DMS79 treated with DMSO at 0.1 percent for 48 hours (cell line): Measurements from ENCODE around the gene FAM13C.
"Not testable (repeated sequence)": the region's sequence is repeated elsewhere in the genome, so short reads cannot be mapped to it uniquely, and the experiment has no call there.

Experiments
- DNase-seq: peaks from one replicate; lab custom pipeline; 2025; lab: John Stamatoyannopoulos, UW

The FAM13C gene

GRCh38 chr10:59276133-59276532 is 86.2 kb downstream of the FAM13C start:
- DNase-seq: no peak

DNA sequence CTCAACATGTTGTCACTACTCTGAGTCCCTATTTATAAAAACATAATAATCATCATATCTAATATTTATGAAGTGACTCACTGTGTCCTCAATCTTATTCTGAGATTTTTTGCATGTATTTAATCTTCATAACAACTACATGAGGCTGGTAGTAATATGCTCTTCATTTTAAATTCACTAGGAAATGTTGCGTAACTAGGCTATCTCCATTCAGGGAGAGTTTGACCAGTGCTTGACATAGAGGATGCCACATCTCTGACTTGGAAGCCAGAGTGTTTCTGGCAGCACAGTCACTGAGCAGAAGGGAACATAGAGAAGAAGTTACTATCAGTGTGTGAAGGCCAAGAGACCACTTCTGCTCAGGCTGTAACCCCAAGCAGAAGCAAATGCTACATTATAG is 88.9 kb downstream of the FAM13C start:
- no peak for DNase-seq

DNA sequence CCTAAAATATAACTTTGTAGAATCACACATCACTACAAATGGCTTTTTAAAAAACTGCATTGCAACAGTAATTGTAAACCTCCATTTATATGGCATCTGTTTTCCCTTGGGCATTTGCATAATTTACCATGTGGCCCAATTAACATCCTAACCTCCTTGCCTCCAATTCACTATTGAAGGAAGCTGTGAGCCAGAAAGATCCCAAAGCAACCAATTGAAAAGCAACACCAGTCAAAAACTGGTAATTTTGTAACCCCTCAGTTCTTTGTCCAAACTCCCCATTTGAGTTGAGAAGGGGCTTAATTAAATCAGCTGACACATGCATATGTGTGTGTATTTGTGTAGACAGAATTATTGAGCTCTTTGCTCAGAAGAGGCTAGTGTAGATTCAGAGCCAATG is 90.3 kb downstream of the FAM13C start:
- DNase-seq: no peak

DNA sequence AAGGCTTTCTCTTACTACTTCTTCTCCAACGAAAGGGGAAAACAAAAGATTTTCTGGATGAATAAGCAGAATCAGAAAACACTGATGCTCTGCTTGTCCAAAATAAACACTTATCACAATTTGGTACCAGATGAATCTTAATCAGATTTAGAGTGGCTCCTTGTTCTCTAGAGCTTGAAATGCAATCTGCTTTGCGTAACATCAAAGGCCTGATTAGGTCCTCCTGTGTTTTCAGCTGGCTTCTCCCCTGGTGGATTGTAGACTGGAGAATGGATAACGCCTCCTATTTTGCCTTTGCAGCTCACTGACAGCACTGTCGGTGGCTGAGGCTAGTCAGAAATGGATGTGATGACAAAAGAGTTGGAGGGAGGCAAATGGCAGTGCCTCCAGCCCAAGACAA is 91.2 kb downstream of the FAM13C start:
- DNase-seq: peak; percentile 71

DNA sequence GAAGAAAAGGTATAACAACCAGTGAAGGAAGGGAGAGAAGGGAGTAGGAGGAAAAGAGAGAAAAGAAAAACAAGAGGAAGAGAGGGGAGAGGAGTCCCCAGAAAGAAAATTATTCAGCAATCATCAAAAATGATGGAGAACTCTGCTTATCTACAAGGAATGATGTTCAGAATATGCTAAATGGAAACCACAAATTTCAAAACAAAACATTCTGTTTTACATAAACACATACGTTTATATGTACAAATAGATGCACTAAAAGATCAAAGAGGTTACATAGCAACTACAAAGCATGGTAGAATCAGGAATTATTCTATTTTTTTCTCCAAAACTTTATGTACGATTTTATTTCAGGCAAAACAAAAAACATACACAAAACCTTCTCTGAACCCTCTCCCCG is 91.9 kb downstream of the FAM13C start:
- no peak for DNase-seq

GRCh38 chr10:59269651-59270050 is 92.7 kb downstream of the FAM13C start:
- DNase-seq: no peak

DNA sequence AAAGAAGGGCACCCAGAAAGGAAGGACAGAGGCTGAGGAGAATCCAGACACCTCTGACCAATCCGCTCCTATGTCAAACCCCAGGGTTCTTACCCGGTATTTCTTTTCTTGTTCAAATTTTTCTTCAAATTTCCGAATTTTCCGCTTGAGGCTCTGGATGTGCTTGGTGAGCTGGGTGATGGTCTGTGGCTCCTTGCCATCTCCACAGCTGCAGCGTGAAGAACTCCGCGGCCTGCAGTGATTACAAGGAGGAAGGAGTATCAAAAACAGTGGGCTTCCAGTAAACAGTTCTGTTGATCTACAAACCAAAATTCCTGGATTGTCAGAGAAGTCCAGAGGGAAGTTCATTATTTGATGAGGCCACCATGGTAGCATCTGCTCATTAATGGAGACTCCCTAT is 93.9 kb downstream of the FAM13C start:
- DNase-seq: no peak

- no peak for DNase-seq
Observed at GRCh38 chr10:59266321-59266720, 96.0 kb downstream of the FAM13C start.

GRCh38 chr10:59265141-59265540 is 97.2 kb downstream of the FAM13C start:
- no peak for DNase-seq

DNA sequence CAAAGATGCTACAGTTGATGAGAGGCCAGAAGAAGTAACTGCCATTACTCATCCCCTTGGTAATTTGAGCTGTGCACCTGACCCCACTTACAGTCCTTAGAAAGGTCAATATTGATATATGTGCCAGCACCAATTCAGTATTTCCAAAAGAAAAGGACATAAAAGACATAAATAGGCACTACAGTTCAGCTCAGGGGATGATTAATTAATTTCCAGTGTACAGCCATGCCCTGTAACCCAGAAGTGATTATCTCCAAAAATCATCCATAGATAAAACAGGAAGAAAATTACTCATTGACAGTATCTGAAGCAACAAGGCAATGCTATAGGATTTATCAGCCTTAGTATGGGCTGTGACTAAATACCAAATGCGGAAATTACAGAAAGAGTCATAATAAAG is 103.5 kb downstream of the FAM13C start:
- DNase-seq: no peak

DNA sequence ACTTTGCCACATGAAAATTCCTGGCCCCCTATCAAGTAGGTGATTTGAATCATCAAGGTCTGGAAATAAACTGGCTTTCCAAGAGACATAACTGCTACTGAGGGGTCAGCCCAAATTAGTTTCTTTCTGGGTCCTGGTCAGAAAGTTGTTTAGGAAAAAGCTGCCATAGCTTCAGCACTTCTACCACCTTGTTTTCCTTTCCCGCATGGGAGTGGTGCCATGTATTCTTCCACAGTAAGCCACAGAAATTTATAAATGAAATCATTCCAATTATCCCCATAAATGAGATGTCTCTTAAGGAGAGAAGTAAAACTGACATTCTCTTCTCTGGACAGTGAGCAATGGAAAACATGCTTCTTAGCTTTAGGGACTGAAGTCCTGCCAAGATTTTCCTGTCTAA is 105.1 kb downstream of the FAM13C start:
- DNase-seq: no peak

DNA sequence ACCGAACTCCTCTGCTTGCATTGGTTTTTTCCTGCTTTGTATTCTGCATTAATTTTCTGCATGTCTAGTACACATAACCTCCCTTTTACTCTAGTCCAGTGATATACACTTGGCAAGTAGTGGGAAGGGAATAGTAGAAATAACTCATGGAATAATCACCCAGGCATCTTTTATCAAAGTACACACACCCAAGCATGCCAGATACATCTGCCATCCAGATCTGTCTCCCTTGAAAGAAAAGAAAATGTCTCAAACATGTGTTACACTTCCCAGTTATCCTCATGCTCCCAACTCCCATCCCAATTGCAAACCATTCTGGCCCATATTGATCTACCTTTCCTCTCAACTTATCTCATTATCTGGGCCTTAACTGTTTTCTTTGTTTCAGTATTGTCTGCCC is 106.9 kb downstream of the FAM13C start:
- DNase-seq: no peak

DNA sequence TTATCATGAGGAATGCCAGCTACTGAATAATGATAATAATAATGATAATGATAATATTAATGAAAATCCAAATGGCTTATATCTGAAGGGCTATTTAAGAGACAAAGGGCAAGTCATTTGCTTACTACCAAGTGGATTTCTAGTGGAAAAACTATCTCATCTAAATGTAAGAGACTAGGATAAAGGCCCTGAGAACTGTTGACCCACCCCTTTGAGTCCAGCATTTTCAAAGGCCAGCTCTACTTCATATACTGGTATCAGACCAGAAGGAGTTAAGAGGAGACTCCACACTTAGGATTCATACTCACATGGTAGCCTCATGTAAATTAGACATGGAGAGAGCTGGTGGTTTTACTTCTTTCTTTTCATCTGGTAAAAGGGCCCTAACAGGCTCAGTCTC is 109.9 kb downstream of the FAM13C start:
- no peak for DNase-seq

GRCh38 chr10:59245686-59246085 is 116.7 kb downstream of the FAM13C start:
- DNase-seq: no peak

- DNase-seq: no peak
Observed at GRCh38 chr10:59244871-59245270, 117.5 kb downstream of the FAM13C start.

- no peak for DNase-seq
Observed at GRCh38 chr10:59243611-59244195, 118.6 kb downstream of the FAM13C start.

GRCh38 chr10:59242991-59243390 is 119.4 kb downstream of the FAM13C start:
- no peak for DNase-seq

- DNase-seq: no peak
Observed at GRCh38 chr10:59242057-59242456, 120.3 kb downstream of the FAM13C start.

DNA sequence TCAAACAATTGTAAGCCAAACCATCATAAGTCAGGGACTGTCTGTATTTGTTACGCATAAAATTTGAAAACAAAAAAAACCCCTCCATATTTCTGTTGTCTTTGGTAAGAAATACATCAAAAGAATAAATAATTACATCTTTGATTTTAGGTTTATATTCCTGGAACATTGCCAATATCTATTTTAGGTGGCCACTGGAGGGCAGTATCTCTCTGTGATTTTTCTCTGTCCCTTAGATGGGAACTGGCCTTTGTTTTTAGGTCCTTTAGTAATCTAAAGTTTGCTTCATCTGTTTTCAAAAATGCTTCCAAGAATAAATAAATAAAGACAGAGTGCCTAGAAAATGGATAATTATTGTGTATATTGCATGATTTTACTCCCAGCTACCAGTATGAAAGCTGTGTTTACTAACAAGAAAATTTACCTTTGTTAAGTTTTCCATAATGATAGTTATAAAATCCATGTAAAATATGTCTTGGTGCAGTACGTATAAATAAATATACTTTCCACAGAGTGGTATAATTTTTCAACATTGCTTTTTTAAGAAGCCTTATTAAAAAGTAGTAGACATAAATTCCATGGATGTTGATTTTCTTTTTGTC is 121.7 kb downstream of the FAM13C start:
- DNase-seq: peak; percentile 17

DNA sequence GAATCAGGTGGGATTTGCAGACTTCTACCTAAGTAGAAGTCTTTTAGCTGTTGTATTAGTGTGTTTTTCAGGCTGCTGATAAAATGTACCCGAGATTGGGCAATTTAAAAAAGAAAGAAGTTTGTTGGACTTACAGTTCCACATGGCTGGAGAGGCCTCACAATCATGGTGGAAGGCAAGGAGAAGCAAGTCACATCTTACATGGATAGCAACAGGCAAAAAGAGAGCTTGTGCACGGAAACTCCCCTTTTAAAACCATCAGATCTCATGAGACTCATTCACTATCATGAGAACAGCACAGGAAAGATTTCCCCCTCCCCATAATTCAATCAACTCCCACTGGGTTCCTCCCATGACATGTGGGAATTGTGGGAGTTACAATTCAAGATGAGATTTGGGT is 123.2 kb downstream of the FAM13C start:
- not testable (repeated sequence) for DNase-seq

GRCh38 chr10:59237775-59238174 is 124.6 kb downstream of the FAM13C start:
- no peak for DNase-seq

DNA sequence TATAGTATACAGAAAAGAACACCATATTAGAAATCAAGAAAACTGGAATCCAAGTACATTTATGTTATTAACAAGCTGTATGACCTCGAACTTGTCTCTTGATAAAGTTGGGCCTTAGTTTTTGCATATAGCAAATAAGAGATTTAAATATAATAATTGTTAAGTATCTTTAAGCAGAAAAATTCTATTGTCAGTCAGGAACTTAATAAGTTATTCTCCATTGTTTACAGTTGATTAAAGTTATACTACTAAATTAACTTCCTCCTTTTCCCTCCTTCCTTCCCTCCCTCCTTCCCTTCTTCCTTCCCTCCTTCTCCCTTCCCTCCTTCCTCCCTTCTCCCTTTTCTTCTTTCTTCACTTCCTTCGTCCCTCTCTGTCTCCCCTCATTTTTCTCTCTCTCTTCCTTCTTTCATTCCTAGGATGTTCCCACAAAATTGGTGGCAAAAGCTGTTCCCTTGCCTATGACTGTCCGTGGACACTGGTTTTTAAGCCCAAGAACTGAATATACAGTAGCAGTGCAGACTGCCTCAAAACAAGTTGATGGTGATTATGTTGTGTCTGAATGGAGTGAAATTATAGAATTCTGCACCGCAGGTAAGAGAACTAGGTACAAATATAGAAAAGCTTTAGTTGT is 126.2 kb downstream of the FAM13C start:
- no peak for DNase-seq

- peak; percentile 1 for DNase-seq
Observed at GRCh38 chr10:59234816-59235429, 127.4 kb downstream of the FAM13C start.
